GM12875 (cell line): ENCODE results near the gene LRBA.

Experiments
- H3K4me3 ChIP-seq: one replicate; pipeline ENCODE4 v1.5.1; 2011; ENCODE audit warnings: low read depth, low read length, control low read depth
- CTCF ChIP-seq: IDR thresholded peaks from 2 replicates; pipeline ENCODE4 v1.5.1; 2011; ENCODE audit warnings: low read depth, mild to moderate bottlenecking, control low read depth, inconsistent platforms, low read length, moderate library complexity, borderline replicate concordance; ENCODE audit not compliant: insufficient read depth

LRBA gene

GRCh38 chr4:150720973-150721518, 294.0 kb downstream of the LRBA start:
- TF ChIP-seq CTCF: no peak
- H3K4me3 ChIP-seq: no peak overlapping the region

GRCh38 chr4:150717952-150718351, 297.1 kb downstream of the LRBA start:
- TF ChIP-seq CTCF: no peak
- H3K4me3 ChIP-seq: no peak overlapping the region

GRCh38 chr4:150714462-150715438, 300.3 kb downstream of the LRBA start:
- TF ChIP-seq CTCF: no peak
- no peak overlapping the region for H3K4me3 ChIP-seq

GRCh38 chr4:150713251-150713650, 301.8 kb downstream of the LRBA start:
- no peak overlapping the region for H3K4me3 ChIP-seq
- TF ChIP-seq CTCF: no peak

GRCh38 chr4:150710770-150711375, 304.2 kb downstream of the LRBA start:
- TF ChIP-seq CTCF: no peak
- no peak overlapping the region for H3K4me3 ChIP-seq

- H3K4me3 ChIP-seq: no peak overlapping the region
- no peak for TF ChIP-seq CTCF
These were observed 307.1 kb downstream of the LRBA start for GRCh38 chr4:150708004-150708403.
